GM21717 (cell line): ENCODE results near the gene CLHC1.
"Not testable (repeated sequence)": the region's sequence is repeated elsewhere in the genome, so short reads cannot be mapped to it uniquely, and the experiment has no call there.

Experiments used
- ATAC-seq: cut with Tn5 transposase; IDR thresholded peaks from one replicate; pipeline ENCODE4 v1.9.1; 2021; ENCODE audit warnings: mild to moderate bottlenecking, moderate library complexity; ENCODE audit not compliant: unreplicated experiment

Gene CLHC1

GRCh38 chr2:55138014-55138881, 93.8 kb downstream of the CLHC1 start:
- ATAC-seq: no peak

- no peak for ATAC-seq
Observed at GRCh38 chr2:55137024-55137958, 94.8 kb downstream of the CLHC1 start.

DNA sequence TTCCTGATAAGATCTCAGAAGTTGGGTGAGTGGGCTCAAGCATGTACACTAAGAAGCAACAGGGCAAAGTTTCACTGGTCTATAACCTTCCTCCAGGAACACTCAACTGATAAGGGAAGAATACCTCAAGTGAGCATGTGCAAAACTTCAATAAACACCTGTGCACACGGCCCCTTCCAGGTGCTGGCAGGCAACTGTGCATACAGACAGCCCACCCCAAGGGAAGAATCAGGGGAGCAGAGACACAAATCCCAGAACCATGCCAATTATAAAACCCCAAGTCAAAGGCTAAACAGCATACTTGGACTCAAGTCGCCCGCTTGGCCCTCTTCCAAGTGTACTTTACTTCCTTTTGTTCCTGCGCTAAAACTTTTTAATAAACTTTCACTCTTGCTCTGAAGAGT, 96.0 kb downstream of the CLHC1 start:
- no peak for ATAC-seq

DNA sequence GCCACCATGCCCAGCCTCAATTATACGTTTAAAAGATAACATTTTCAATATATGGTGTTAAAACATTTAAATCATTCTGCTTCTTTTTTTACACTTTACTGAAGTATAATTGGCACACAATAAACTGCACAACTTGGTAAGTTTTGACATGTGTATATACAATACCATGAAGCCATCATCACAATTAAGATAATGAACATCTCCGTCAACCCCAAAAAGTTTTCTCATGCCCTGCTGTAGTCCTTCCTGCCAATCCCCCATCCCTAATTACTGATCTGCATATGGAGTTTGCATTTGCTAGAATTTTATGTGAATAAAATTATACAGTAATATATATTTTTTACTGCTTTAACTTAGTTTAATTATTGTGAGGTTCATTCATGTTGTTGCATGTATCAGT, 96.6 kb downstream of the CLHC1 start:
- ATAC-seq: no peak

GRCh38 chr2:55134316-55134706, 97.8 kb downstream of the CLHC1 start:
- peak; percentile 8 for ATAC-seq

- ATAC-seq: peak; percentile 84
Observed at GRCh38 chr2:55133467-55134315, 98.4 kb downstream of the CLHC1 start.

DNA sequence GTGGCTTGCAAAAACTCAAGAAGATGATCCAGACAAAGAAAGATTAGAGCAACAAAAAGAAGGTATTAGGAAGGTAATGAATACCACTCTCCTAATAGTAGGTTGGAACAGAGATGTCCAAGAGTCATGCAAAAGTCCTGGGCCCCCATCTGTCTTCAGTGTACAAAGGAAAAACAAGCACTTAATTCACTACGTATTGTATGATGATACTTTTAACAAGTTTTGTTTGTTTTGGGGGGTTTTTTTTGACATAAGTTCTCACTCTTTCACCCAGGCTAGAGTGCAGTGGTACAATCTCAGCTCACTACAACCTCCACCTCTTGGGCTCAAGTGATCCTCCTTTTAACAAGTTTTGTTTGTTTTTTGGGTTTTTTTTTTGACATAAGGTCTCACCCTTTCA, 101.2 kb downstream of the CLHC1 start:
- ATAC-seq: no peak

- ATAC-seq: not testable (repeated sequence)
Observed at GRCh38 chr2:55126643-55127042, 105.5 kb downstream of the CLHC1 start.
